Esophagus mucosa (tissue), 1 donor: ENCODE measurements around the gene SUSD5. TPM values are rescaled to one million over a fixed set of nuclear protein-coding genes. Genes with fewer than 3 reads are reported as not detected.
"Not testable (repeated sequence)": the region's sequence is repeated elsewhere in the genome, so short reads cannot be mapped to it uniquely, and the experiment has no call there.

Experiments
- ATAC-seq: fragments of 200-7000 bp; cut with Tn5 transposase; one replicate; pipeline ENCODE4 v1.9.1; 2020
- total RNA-seq: library from RNA; stranded (reverse); gene quantifications from one replicate; pipeline ENCODE4 v1.2.4, GENCODE V29; 2023
- donor health status: DM: yes; HTN: yes; CAD: no.

Gene SUSD5
- total RNA-seq, 1 donor from 2014 or later = 0.08 TPM

DNA sequence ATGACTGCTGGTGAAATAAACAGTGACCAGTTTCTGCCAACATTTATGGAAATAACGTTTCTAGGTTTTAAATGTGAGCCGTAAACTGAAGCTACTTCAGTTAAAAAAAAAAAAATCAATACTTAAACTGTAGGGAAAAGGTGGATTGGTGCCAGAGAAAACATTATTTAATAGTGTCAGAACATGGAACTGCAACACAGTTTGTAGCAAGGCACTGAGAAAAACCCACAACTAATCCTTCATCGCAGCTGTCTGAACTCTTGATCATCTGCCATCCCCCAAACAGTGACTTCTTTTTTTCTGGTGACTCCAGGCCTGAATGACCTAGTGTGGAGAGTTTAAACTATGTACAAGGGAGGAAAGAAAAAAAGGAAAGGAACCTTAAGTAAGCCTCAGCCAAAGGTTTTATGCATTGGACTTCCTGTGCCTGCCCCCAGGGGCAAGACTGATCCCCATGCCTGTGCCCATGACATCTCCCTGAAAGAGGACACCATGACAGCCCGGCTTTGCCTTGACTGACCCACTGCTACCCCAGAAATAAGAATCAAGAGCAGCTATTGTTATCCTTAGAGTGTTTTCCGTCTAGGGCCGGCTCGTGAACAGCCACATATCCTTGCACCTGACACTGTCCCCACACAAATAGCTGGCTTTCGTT is 71.7 kb downstream of the SUSD5 start:
- no peak for ATAC-seq

DNA sequence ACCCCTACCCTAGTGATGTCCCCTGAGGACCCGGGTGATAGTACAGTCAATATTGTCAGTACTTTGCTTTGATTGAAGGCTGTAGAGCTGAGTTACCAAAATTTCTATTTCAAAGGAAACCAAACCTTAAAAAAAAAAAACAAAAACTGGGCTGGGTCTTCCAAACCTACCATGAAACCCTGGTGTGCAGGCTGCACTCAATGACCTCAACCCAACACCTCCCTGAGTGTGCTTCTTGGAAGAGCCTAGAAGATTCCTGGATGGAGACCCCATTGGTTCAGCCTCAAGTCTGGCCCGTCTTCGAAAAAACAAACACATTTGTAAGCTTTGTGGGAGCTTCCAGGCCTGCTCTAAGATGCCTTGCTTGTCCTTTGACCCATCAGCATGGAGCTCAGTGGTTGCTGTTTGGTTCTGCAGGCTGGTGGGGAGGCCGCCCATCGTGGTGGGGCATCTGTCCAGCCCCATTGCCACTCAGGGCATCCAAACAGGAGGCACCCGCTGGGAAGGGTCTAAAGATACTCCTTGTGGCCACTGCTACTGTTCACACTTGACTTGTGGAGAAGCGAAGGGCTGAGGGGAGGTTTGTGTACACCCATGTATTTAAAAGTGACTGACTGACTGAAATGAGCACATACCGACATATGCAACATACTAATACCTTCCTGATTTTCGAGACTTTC is 72.6 kb downstream of the SUSD5 start:
- no peak for ATAC-seq

DNA sequence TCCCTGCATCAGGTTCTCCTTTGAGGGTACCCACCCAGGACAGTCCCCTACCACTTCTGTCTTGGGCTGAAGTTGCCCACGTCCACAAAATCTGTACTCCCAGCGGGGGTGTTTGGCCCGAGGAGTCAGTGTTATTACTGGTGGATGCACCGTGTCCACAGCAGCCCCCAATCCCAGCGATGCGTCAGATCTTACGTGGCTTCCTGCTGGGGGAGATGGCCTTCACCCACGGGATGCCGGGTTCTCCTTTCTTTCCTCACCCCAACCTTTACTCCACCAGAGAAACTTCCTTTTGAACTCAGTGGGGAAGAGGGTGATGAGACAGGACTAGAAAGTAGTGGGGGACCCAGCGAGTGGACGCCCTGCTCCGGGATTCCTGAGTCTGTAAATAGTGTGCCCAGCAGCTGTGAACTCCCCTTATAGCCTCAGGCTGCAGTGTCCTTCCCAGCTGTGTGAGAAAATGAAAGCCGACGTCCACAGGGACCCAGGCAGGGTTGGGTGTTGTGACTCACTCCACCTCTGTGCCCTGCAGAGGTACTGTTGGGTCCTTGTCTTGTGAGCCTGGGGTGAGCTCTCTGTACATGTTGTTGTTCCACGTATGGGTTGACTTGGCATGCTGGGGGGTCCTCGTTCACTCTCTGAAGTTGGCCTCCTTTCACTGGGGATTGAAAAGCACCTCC is 73.2 kb downstream of the SUSD5 start:
- ATAC-seq = no peak

DNA sequence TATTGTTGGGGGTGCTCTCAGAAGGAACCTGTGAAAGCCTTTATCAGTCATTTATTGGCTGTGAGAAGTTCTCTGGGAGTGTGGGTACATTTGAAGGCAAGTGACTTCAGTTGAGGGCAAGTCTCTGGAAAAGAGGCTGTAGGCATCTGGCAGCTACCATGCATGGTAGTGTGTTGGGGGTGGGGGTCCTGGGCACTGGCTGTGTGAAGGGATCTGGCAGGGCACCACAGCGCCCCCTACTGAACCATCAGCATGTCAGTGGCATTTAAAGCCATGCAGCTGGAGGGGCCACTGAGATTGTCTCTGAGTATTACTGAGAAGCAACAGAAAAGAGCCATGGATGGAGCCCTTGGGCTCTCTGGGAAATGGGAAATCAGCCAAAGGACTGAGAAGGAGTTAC is 74.2 kb downstream of the SUSD5 start:
- ATAC-seq = no peak

DNA sequence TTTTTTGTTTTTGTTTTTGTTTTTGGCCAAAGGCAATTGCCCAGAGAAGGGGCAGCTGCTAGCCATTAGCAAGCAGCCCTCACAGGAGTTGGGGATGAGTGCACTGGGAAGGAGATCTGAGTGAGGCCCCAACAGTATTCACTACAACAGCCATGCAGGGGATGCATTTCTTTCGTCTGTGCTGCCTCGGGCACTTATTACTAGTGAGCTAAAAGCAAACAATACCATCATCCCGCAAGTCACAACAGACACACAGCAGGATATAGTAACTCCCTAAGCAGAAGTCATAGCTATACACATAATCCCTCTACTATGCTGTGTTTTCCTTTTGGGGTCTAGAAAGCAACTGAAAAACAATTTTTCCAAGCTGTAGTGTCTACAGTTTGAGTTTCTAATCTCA is 77.6 kb downstream of the SUSD5 start:
- ATAC-seq = no peak

DNA sequence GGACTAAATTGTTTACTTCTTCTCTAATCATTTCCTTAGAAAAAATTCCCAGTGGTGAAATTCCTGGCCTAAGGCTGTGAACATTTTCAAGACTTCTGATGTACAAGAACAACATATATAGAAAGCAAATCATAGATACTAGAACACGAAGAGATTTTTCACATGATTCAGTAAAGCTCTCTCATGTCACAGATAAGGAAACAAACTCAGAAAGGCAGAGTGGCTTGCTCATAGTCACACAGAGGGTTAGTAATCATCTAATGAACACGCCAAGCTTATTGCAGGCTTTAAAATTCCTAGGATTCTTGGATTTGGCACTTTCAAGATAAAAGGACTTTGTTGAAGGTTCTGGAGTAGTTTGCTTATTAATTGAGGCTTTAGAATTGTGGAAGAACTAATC is 78.6 kb downstream of the SUSD5 start:
- no peak for ATAC-seq

DNA sequence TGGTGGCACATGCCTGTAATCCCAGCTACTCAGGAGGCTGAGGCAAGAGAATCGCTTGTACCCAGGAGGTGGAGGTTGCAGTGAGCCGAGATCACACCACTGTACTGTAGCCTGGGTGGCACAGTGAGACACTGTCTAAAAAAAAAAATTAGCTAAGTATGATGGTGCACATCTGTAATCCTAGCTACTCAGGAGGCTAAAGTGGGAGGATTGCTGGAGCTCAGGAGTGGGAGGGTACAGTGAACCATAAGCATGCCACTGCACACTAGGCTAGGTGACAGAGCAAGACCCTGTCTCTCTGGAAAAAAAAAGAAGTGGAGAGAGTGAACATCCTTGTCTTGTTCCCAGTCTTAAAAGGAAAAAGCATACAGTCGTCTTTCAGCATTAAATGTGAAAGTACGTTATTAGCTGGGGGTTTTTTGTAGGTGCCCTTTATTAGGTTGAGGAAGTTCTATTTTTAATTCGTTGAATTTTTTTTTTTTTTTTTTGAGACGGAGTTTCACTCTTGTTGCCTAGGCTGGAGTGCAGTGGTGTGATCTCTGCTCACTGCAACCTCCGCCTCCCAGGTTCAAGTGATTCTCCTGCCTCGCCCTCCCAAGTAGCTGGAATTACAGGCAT is 79.5 kb downstream of the SUSD5 start:
- not testable (repeated sequence) for ATAC-seq

DNA sequence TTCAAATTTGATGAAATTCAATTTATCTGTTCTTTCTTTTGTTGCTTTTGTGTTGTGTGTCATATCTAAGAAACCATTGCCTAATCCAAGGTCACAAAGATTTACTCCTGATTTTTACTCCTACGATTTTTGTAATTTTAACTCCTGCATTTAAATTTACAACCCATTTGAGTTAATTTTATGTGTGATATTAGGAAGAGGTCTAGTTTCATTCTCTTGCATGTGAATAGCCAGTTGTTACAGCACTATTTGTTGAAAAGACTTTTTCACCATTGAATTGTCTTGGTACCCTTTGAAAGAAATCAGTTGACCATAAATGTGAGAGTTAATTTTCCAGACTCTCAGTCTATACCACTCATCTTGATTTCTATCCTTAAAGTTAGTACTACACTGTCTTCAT is 80.9 kb downstream of the SUSD5 start:
- ATAC-seq = no peak

DNA sequence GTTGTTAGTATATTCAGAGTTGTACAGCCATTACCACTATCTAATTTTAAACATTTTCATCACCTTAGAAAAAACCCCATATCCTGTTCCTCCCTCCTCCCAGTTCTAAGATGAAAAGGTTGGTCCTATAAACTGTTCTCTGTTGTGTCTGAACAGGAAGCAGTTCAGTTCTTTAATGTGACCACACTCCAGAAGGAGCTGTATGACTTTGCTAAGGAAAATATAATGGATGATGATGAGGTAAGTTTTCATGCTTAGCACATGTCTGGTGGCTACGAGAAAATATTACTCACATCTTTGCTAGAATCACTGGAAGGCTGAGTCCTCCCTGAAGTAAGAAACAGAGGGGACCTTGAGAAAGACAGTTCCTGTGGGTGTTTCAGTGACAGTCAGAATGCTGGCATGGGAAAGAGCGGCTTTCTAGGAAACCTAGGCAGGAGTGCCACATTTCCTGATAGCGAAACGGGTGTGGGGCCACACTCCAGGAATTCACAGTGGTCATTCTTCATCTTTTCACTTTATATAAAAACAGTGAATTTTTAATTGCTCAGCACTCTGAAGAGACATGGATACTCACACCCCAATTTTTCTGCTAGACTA is 84.5 kb downstream of the SUSD5 start:
- no peak for ATAC-seq

DNA sequence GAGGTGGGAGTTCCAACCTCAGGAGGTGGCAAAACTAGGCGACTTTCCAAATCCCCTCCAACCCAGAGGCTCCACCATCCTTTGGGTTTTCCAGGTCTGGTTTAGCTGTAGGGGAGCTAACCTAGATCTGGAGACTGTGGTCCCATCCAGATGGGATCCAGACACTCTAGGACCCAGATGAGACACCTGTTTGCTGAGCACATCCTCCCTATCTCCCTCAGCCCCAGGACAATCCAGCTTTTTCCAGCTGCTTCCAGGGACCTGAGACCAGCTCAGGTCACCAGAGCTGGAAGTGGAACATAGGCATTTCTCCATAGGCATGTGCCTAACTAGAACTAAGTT is 86.6 kb downstream of the SUSD5 start:
- peak; percentile 32 for ATAC-seq

DNA sequence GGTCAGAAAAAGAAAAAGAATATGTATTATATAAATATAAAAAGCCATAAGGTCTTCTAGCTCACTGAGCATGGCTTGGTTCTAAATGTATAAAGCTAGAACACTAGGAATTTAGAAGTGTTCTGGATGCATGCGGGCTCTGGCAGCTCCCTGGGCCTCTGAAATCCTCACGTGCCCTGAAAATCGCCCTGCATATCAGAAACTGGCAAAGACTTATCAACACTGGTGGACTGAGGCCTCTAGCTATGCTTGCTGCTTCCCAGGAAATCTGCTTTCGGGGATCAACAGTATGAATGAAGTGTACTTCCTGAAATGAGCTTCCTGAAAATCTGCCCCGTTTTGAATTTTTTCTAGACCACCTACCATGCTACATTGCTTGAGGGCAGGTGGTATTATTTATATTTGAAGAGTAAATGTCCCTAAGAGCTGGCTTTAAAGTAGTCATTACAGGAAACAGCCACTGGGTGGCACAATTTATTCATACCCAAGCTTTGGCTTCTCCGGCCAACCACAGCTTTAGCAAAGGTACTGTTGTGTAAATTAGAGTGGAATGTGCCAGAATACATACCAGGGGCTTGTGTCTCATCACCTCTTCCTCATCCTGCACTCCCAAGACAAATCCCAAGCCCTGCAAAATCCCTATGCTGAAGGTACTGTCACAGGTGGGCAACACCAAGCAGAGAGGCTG is 87.1 kb downstream of the SUSD5 start:
- ATAC-seq = peak; percentile 85

DNA sequence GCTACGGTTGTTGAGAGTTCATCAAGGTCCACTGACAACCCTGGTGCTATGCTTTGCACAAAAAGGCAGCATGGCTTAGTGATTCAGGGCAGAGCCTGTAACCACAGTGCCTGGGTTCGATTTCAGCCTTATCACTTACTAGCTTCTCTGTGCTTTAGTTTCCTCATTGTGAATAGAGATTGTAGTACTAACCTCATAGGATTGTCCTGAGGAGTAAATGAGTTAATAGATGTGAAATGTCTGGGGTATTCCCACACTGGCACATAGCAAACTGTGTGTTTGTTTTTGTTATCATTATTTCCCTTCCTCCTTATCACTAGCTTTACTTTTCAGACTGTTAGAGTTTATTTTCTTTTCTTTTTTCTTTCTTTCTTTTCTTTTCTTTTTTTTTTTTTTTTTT is 88.5 kb downstream of the SUSD5 start:
- ATAC-seq = no peak

DNA sequence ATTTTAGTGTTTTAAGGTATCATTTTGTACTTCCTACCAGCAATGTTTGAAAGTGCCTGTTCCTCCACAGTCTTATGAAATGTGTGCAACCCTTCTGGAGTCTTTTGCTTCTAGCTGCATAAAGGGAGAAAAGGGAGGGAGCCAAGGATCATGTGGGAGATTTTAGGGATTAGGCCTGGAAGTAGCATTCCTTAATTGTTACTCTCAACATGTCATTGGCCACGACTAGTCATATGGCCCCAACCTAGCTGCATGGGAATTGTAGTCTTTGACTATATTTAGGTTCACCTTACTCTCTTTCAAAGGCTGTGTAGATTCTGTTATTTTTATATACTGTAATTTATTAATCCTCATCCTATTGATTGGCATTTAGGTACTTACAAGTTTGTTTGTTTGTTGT is 89.9 kb downstream of the SUSD5 start:
- ATAC-seq = no peak

DNA sequence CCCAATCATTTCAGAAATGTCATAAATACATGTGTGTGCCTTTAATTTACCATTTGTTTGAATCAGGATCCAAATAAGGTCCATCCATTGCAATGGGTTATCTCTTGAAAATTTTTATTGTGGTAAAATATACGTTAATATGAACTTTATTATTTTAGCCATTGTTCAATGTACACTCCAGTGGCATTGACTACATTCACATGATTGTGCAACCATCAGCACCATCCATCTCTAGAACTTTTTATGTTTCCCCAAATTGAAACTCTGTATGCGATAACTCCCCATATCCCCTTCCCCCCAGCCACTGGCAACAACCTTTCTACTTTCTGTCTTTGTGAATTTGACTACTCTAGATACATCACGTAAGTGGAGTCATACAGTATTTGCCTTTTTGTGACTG is 92.8 kb downstream of the SUSD5 start:
- no peak for ATAC-seq

DNA sequence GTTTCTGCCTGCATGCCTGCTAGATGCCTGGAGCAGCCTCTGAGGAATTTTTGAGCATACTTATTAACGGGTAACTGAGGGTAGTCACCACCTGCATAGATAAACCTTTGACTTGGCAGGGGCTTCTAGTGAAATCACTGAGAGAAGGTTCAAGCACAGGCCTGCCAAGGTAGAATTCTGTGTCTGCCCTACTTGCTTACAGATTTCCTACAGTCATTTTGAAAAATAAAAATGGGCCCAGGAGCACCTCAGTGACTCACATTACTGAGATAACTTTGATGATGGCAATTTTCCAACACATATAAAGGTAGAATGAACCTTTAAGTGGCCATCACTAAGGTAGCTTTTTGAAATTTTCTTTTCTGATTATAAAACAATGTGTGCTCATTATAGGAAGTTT is 94.0 kb downstream of the SUSD5 start:
- ATAC-seq = no peak

DNA sequence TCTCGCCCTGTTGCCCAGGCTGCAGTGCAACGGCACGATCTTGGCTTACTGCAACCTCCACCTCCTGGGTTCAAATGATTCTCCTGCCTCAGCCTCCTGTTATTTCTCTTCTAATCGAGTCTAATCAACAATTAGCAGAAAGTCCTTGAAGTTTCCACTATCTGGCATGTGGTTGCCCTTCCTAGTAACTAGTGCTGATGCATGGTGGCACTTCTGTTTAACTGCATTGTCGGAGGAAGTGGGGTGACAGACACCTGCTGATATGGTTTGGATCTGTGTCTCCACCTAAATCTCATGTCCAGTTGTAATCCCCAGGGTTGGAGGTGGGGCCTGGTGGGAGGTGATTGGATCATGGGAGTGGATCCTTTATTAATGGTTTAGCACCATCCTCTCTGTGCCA is 95.6 kb downstream of the SUSD5 start:
- ATAC-seq = no peak

DNA sequence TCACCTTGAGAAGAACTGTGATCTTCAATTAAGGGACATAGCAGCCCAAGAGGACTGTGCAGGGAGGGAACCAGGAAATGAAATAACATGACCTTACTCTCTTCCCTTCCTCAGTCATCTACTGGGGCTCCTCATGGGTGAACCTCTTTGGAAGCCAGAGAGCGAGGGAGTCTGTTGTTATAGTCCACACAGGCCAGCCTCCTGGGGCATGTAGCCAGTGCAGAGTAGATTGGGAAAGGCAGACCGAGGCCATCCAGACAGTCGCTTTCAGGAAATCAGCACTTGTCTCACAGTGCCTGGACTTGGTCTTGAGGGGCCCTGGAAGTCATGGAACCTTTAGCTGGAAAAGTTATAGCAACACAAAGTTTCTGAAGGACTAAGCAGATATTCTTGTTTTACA is 98.7 kb downstream of the SUSD5 start:
- ATAC-seq = no peak

DNA sequence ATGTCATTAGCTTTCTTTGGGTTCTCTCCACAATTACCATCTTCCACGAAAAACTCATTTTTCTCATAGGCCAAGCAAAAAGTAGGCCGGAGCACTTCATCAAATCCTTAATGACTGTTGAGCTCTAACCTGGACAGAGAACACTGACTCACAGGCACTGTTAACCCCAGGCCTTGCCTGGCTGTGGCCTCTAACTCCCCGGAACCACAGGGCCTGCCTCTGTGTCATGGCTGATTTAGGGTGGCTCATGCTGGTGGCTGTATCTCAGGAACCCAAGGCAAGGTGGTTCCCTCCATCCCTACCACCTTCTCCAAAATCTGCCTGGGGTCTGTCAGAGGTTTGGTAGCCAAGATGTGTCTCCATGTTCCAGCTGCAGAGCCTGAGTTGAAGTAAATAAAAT is 101.1 kb downstream of the SUSD5 start:
- ATAC-seq = no peak

DNA sequence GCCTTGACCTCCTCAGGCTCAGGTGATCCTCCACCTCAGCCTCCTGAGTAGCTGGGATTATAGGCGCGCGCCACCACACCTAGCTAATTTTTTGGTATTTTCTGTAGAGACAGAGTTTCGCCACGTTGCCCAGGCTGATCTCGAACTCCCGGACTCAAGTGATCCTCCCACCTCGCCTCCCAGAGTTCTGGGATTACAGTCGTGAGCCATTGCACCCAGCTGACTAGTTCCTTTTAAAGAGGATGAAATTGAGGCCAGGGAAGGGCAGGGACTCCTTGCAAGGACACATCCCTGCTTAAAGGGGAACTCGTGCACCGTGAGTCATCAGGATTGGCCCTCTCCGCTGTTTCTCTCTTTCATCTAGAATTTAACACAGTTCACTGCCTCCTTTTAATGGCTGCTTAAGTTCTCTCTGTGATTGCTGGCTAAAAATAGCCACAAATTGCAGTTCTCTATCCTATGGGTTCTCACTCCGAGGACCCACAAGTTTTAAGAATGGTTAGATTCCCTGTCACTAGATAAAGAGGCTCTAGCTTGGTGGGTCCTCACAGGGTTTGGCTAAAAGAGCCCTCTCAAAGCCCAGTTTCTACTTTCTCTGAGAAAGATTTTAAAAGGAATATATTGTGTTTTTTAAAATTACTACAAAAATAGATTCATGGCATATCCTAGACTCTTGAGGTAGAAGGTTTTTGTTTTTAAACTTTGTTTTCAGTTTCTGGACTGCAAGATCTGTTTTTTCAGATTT is 103.4 kb downstream of the SUSD5 start:
- peak; percentile 87 for ATAC-seq

DNA sequence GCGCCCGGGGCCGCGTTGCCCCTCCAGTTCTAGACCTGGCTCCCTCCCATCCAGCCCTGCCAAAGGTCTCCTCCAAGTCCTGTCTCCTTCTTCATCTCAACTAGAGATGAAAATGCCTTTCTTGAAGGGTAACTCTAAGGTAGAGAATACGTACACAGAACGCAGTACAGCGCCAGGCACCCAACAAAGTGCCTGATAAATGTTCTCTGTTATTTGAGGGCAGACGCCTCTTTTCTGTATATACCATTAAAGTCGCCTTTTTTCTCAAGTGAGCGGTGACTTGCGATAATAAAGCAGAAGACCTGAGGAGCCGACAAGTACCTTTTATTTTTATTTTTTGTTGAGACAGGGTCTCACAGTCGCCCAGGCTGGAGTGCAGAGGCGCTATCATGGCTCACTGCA is 104.0 kb downstream of the SUSD5 start:
- no peak for ATAC-seq

DNA sequence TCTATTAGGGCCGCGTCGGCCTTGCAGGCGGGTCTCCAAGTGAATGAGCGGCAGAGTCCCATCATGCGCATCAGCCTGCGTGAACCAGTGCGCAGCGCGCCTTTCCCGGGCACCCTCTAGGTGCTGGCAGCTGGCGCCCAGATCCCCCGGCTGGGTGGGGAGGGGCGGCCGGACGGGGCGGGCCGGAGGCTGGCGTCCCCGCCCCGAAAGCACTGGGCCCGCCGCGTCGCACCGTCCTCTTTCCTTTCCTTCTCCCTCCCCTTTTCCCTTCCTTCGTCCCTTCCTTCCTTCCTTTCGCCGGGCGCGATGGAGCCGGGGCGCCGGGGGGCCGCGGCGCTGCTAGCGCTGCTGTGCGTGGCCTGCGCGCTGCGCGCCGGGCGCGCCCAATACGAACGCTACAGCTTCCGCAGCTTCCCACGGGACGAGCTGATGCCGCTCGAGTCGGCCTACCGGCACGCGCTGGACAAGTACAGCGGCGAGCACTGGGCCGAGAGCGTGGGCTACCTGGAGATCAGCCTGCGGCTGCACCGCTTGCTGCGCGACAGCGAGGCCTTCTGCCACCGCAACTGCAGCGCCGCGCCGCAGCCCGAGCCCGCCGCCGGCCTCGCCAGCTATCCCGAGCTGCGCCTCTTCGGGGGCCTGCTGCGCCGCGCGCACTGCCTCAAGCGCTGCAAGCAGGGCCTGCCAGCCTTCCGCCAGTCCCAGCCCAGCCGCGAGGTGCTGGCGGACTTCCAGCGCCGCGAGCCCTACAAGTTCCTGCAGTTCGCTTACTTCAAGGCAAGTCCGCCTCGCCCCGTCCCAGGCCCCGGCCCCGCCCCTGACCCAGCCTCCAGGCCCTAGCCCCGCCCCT is 104.6 kb downstream of the SUSD5 start, which contains the start of gene CRTAP:
CRTAP (plus strand) TSS at position 243 of the 850 bp plus-strand sequence; CDS start at position 307, 64 bp downstream.
- ATAC-seq = peak; percentile 96
